Gastrocnemius medialis (tissue), 4 donors: ENCODE results near the gene FOXM1.

Source experiments
- POLR2A ChIP-seq, 2 donors: fragments of 450-650 bp; IDR thresholded peaks; one replicate each; pipeline ENCODE4 v1.6.1; 2017; ENCODE audit warnings: antibody characterized with exemption in 2 of 2, mild to moderate bottlenecking in 2 of 2, moderate library complexity in 2 of 2
- TF ChIP-seq, protein P1 (sequence below), 5 experiments: fragments of 450-650 bp in 3 of 5; fragments of 200-600 bp in 2 of 5; sonication (generic) in 2 of 5; IDR thresholded peaks in 4 of 5; conservative IDR thresholded peaks in 1 of 5; 1 replicate in 4 of 5; 2 replicates in 1 of 5; pipeline ENCODE4 v1.5.1; 2016 to 2019; ENCODE audit warnings: antibody characterized with exemption in 5 of 5, mild to moderate bottlenecking in 3 of 5, moderate library complexity in 3 of 5

DNA sequence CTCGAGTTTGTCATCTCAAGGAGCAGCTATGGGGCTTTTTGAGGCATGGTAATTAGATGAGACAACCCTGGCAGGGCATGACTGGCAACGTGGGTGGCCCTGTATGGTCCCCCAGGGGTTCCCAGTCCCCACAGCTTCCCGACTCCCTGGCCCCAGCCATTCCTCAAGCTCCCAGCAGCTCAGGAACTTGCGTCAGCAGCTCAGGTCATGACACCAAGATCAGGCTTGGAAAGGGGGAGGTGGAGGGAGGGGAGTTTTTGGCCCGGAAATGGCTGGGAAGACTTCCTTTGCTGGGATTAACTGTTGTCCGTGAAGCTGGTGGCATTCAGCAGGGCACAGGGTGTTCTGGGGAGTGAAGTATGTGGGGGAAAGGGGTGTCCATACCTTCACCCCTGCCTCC lies 31.7 kb downstream of the FOXM1 start:
- TF ChIP-seq, protein P1, sequence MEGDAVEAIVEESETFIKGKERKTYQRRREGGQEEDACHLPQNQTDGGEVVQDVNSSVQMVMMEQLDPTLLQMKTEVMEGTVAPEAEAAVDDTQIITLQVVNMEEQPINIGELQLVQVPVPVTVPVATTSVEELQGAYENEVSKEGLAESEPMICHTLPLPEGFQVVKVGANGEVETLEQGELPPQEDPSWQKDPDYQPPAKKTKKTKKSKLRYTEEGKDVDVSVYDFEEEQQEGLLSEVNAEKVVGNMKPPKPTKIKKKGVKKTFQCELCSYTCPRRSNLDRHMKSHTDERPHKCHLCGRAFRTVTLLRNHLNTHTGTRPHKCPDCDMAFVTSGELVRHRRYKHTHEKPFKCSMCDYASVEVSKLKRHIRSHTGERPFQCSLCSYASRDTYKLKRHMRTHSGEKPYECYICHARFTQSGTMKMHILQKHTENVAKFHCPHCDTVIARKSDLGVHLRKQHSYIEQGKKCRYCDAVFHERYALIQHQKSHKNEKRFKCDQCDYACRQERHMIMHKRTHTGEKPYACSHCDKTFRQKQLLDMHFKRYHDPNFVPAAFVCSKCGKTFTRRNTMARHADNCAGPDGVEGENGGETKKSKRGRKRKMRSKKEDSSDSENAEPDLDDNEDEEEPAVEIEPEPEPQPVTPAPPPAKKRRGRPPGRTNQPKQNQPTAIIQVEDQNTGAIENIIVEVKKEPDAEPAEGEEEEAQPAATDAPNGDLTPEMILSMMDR (IDR thresholded peaks at IDR 0.05 in 4 of 5, conservative IDR thresholded peaks at IDR 0.05 in 1 of 5) = no peak
- TF ChIP-seq POLR2A (IDR thresholded peaks at IDR 0.05) = no peak
